Measurements from ENCODE around the gene ANKRD31. TPM values are rescaled to one million over a fixed set of nuclear protein-coding genes. Genes with fewer than 3 reads are reported as not detected.

ANKRD31 gene
- total RNA-seq, 1 donor from 2014 or later, result 1.2 TPM

DNA sequence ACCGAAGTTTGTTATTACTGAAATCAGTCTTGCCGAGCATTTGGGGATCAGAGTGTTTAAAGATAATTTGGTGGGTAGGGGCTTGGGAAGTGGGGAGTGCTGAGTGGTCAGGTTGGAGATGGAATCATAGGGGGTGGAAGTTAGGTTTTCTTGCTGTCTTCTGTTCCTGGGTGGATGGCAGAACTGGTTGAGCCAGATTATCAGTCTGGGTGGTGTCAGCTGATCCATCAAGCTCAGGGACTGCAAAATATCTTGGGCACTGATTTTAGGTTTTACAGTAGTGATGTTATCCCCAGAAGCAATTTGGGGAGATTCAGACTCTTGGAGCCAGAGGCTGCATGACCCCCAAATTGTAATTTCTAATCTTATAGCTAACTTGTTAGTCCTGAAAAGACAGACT, 5.4 kb upstream of the ANKRD31 start:
- DNase-seq (ENCODE audit: extremely low spot score in 2 of 2), result no peak
- Histone ChIP-seq H3K27me3 (no peaks in the 10 kb centered on the region), H3K36me3 (no peaks in the 10 kb centered on the region), H3K27ac (no peak overlapping the region), H3K9me3 (no peaks in the 10 kb centered on the region), H3K4me1 (peaks cover 6% of the 10 kb centered on the region), H3K4me3 (no peak overlapping the region)
- intact Hi-C loops (cut with DNase I), result no loop called here
- TF ChIP-seq POLR2A (IDR thresholded peaks at IDR 0.05) (no peak), CTCF (IDR thresholded peaks at IDR 0.05) (no peak), POLR2AphosphoS5 (IDR thresholded peaks at IDR 0.05; ENCODE audit: insufficient read depth in 1 of 2, low read depth in 1 of 2) (no peak)

DNA sequence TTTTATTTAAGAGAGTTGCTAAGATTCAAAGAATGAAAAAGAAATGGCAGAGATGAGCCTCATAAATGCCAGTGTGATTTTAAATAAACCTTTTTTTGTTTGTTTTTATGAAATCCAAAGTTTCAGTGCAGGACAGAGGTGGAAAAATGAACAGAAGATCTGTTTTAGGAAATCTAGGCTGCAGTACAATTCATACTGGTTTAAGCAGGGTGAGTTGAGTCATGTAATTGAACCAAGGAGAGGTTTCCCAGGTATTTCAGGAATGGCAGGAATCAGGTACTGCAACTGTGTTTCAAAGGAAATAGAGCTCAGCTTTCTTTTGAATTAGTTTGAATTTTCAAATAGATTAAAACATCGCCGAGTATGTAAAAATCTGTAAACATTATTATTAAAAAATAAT, 3.0 kb upstream of the ANKRD31 start:
- peaks cover 13% of the 10 kb centered on the region for H3K4me1 ChIP-seq
- intact Hi-C loops (cut with DNase I), result no loop called here

GRCh38 chr5:75235711-75236110, 967 bp downstream of the ANKRD31 start:
- no peaks in the 10 kb centered on the region for H3K27me3 ChIP-seq
- no peak overlapping the region for H3K27ac ChIP-seq
- DNase-seq (ENCODE audit: extremely low spot score in 2 of 2), result no peak
- H3K9me3 ChIP-seq, result no peaks in the 10 kb centered on the region
- H3K4me3 ChIP-seq, result no peak overlapping the region
- intact Hi-C loops (cut with DNase I), result no loop called here
- H3K4me1 ChIP-seq, result peaks cover 13% of the 10 kb centered on the region
- no peak for TF ChIP-seq CTCF (IDR thresholded peaks at IDR 0.05)
- TF ChIP-seq POLR2AphosphoS5 (IDR thresholded peaks at IDR 0.05; ENCODE audit: insufficient read depth in 1 of 2, low read depth in 1 of 2), result no peak
- no peak for TF ChIP-seq POLR2A (IDR thresholded peaks at IDR 0.05)
- no peaks in the 10 kb centered on the region for H3K36me3 ChIP-seq

More for the DNA sequence above, 3.0 kb upstream of the ANKRD31 start:
- no peak overlapping the region for H3K27ac ChIP-seq
- DNase-seq (ENCODE audit: extremely low spot score in 2 of 2), result no peak
- H3K27me3 ChIP-seq, result no peaks in the 10 kb centered on the region
- TF ChIP-seq POLR2A (IDR thresholded peaks at IDR 0.05) (no peak), POLR2AphosphoS5 (IDR thresholded peaks at IDR 0.05; ENCODE audit: insufficient read depth in 1 of 2, low read depth in 1 of 2) (no peak), CTCF (IDR thresholded peaks at IDR 0.05) (no peak)
- H3K4me3 ChIP-seq, result no peak overlapping the region
- no peaks in the 10 kb centered on the region for H3K9me3 ChIP-seq
- H3K36me3 ChIP-seq, result no peaks in the 10 kb centered on the region

- peaks cover 13% of the 10 kb centered on the region for H3K4me1 ChIP-seq
- no peaks in the 10 kb centered on the region for H3K36me3 ChIP-seq
- H3K27me3 ChIP-seq, result no peaks in the 10 kb centered on the region
- H3K9me3 ChIP-seq, result no peaks in the 10 kb centered on the region
- no peak for TF ChIP-seq CTCF (IDR thresholded peaks at IDR 0.05)
- TF ChIP-seq POLR2AphosphoS5 (IDR thresholded peaks at IDR 0.05; ENCODE audit: insufficient read depth in 1 of 2, low read depth in 1 of 2), result peak in 1 of 2 donors; percentile 50
- DNase-seq (ENCODE audit: extremely low spot score in 2 of 2), result no peak
- no peak overlapping the region for H3K4me3 ChIP-seq
- intact Hi-C loops (cut with DNase I), result no loop called here
- no peak overlapping the region for H3K27ac ChIP-seq
These were observed 2.4 kb downstream of the ANKRD31 start for GRCh38 chr5:75234251-75234650.

- H3K27me3 ChIP-seq, result no peaks in the 10 kb centered on the region
- no peak for TF ChIP-seq CTCF (IDR thresholded peaks at IDR 0.05)
- TF ChIP-seq POLR2A (IDR thresholded peaks at IDR 0.05), result no peak
- TF ChIP-seq POLR2AphosphoS5 (IDR thresholded peaks at IDR 0.05; ENCODE audit: insufficient read depth in 1 of 2, low read depth in 1 of 2), result no peak
- no peak for DNase-seq (ENCODE audit: extremely low spot score in 2 of 2)
- H3K9me3 ChIP-seq, result no peaks in the 10 kb centered on the region
- no peak overlapping the region for H3K4me3 ChIP-seq
- no peaks in the 10 kb centered on the region for H3K4me1 ChIP-seq
- H3K27ac ChIP-seq, result no peak overlapping the region
- intact Hi-C loops (cut with DNase I), result no loop called here
- no peaks in the 10 kb centered on the region for H3K36me3 ChIP-seq
These were observed 9.8 kb downstream of the ANKRD31 start for GRCh38 chr5:75226916-75227315.

Measured in vagina (tissue), 2 donors.